RPMI8226 (cell line): ENCODE data around the gene ZDBF2.
A peak's percentile ranks its signal among the peaks of the same experiment; 100 is the strongest.
"Not testable (repeated sequence)": the region's sequence is repeated elsewhere in the genome, so short reads cannot be mapped to it uniquely, and the experiment has no call there.

ENCODE experiments used
- DNase-seq: peaks from one replicate; pipeline ENCODE4 v3.0.0-alpha.2; 2015

Gene ZDBF2

DNA sequence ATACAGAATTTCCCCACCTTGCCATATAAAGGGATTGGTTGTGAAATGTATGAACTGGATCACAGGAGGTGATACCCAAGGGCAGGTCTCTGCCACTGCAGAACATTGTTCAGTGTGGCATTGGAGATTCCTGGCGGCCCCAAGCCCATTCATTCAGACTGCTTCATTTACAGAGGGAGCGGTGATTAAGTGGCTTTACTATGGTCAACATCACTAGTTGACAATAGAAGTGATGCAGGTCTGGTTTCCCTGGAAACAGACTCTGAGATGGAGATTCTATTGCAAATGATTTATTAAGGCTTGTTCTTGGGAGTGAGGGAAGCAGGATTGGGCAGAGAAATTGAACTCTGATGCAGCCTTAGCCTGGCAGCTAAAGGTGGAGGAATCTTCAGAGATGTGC, 62.4 kb downstream of the ZDBF2 start:
- no peak for DNase-seq

DNA sequence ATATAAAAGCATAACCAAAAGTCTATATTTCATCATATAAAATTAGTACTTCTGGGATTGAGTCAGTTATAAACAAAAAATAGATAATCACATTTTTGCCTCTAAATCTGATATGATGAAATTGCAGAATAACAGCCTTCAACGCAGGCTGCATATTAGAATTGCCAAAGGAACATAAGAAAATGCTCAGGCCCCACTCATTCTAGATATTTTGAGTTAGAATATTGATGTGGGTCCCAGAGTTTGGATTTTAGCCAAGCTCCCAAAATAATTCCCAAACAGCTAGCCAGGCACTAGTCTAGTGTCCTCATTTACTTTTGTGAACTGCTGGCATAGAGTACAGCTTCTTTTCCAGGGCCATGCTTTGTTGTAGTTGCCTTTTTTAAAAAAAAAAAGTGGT, 63.5 kb downstream of the ZDBF2 start:
- no peak for DNase-seq

DNA sequence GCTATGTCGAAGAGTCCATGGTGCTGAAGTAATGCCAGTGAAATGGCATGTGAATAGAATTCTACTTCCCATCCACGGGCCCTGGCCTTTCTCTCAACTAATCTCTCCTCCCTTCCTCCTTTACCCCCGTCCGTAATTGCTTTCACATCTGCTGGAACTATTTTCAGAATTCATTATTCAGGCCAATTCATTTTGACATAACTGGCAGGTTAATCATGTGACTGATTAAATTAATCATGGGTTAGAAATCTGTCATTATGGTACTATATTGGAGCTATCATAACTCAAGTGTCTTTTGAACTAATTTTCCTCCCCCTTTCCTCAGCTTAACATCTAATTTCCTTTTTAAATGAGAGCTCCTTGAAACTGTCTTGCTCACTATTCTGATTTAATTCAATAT, 66.9 kb downstream of the ZDBF2 start:
- no peak for DNase-seq

DNA sequence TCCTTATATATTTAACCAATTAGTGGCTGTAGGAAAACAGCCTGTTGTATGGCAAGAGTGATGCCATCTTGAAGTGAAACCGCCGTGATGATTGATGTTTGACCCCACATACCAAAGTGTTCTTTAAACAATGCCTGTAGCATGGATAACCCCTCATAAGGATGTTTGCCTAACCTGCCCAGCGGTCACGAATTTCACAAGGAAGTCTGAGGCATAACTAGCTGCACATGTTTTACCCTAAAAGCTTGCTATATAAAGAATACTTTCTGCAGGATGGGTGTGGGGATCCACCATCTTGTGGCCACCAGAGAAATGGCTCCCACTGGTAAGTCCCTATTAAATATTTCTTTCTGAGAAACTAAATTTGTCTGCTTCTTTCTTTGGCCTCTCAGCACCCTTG, 68.7 kb downstream of the ZDBF2 start:
- DNase-seq = no peak

DNA sequence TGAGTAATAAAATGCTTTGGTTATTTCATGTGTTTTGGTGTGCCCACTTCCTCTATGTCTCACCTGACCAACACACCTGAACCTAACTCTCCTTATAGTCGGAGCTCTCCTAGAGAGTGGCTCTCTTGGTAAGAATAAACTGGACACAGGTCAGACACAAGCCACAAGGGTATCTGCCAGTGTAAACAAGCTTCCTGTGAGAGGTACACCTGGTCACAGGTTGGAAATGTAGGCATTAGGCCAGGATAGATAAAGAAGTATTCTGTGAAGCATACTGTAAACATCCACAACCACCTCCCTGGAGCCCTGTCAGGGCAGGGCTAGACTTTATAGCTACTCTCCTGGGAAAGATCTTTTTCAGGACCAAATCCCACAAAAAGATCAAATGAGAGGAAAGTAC, 69.4 kb downstream of the ZDBF2 start:
- no peak for DNase-seq

DNA sequence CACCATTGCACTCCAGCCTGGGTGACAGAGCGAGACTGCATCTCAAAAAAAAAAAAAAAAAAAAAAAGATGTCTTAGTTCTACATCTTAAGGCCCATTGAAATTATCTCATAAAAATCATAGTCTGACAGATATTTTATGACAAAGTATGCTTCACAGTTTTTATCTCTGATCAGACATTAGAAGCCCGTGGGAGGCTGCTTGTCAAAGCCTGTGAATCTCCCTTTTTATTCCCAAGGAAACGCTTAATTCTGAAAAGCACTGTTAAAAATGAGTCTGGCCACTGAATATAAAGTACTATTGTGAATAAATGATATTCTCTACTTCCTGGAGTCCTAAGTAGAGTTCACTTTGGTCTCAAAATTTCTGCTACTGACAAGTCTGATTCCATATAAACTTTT, 71.1 kb downstream of the ZDBF2 start:
- DNase-seq = no peak

DNA sequence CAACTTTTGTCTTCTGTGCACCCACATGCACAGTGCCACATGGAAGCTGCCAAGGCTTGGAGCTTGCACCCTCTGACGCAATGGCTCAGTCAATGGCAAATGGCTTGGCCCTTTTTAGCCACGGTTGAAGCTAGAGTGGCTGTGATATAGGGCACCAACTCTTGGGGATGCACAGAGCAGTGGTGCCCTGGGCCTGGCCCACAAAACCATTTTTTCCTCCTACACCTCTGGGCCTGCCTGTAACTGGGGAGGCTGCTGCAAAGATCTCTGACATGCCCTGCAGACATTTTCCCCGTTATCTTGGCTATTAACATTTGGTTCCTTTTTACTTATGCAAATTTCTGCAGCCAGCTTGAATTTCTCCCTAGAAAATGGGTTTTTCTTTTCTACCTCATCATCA, 74.9 kb downstream of the ZDBF2 start:
- DNase-seq = no peak

DNA sequence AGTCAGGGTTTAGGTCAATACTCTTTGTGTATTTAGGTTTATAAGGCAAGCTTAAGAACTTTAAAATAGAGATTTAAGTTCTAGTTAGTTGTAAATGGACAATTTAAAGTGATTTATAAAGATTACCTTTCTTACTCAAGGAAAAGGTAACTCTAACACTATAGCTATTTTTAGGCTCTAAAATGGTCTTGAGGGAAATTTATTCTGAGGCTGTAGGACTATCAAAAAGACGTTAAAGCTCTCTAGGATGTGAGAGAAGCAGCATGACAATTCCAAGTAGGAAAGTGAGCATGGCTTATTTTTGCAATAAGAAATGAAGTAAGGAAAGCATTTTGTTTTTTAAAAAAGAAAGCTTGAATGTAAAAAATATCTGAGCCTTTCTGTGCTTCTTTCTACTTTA, 78.1 kb downstream of the ZDBF2 start:
- no peak for DNase-seq

DNA sequence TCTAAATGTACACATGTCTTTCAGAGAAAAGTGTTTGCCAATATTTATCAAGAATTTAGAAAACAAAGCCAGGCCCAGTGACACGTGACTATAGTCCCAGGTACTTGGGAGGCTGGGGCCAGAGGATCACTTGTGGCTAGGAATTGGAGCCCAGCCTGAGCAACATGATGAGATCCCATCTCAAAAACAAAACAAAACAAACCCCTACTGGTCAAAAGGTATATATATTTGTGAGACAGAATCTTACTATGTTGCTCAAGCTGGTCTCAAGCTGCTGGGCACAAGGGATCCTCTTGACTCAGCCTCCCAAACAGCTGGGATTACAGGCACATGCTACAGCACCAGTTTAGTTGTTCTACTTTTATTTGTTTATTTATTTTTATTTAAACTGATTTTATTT, 79.2 kb downstream of the ZDBF2 start:
- no peak for DNase-seq

DNA sequence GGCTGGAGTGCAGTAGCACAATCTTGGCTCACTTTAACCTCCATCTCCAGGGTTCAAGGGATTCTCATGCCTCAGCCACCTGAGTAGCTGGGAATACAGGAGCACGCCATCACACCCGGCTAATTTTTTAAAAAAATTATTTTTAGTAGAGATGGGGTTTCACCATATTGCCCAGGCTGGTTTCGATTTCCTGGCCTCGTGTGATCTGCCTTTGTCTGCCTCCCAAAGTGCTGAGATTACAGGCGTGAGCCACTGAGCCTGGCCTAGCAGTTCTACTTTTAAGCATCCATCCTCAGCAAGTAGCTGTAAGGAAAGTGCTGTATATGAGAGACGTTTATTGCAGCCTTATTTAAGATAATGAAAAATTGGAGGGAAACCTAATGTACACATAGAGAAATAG, 79.7 kb downstream of the ZDBF2 start:
- DNase-seq = peak; percentile 35

DNA sequence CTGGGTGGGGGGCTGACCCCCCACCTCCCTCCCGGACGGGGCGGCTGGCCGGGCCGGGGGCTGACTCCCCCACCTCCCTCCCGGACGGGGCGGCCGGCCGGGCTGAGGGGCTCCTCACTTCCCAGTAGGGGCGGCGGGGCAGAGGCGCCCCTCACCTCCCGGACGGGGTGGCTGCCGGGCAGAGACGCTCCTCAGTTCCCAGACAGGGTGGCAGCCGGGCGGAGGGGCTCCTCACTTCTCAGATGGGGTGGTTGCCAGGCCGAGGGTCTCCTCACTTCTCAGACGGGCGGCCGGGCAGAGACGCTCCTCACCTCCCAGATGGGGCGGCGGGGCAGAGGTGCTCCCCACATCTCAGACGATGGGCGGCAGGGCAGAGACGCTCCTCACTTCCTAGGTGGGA, 82.4 kb downstream of the ZDBF2 start:
- DNase-seq = not testable (repeated sequence)

DNA sequence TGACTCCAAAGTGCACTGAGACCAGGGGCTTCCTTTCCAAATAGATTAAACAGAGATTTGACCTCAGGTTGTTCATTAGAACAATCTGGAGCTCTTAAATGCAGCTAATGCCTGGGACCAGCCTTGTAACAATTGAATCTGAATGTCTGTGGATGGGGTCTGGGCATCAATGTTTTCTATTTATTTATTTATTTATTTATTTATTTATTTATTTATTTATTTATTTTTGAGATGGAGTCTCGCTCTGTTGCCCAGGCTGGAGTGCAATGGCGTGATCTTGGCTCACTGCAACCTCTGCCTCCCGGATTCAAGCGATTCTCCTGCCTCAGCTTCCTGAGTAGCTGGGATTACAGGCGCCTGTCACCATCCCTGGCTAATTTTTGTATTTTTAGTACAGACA, 86.4 kb downstream of the ZDBF2 start:
- not testable (repeated sequence) for DNase-seq

DNA sequence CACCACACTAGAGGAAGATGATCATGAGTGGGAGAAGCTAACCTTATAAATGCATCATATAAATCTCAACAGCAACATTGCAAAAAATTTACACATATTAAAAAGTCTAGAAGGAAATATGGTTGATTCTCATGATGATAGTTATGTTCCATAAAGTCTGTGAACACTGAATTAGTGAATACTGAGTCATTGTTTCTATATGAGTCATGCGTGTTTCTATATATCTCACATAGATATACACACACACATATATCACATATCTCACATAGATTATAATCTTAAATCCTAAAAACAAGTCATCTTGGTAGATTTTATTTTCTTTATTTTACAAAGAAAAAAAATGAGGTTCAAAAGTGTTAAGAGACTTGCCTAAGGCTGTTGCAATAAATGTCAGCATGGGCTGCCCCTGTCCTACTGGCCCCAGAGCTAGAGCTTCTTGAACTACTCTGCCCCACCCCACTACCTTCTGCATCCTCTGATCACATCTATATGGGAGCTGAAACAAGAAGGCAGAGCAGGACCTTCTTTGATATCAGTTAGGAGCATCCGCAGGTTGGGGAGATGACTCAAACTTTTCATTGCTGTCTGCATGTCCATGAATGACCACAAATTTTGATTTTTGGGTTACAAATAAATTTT, 87.1 kb downstream of the ZDBF2 start:
- DNase-seq = no peak
